Measurements from ENCODE around the gene CORO1A.
"Not testable (repeated sequence)": the region's sequence is repeated elsewhere in the genome, so short reads cannot be mapped to it uniquely, and the experiment has no call there.

GRCh38 chr16:30193098-30193497, 9.7 kb downstream of the CORO1A start:
- not testable (repeated sequence) for TF ChIP-seq CTCF (IDR thresholded peaks at IDR 0.05; ENCODE audit: poor library complexity, severe bottlenecking); POLR2AphosphoS5 (IDR thresholded peaks at IDR 0.05)
